Measurements from ENCODE around the gene BTRC.

DNA sequence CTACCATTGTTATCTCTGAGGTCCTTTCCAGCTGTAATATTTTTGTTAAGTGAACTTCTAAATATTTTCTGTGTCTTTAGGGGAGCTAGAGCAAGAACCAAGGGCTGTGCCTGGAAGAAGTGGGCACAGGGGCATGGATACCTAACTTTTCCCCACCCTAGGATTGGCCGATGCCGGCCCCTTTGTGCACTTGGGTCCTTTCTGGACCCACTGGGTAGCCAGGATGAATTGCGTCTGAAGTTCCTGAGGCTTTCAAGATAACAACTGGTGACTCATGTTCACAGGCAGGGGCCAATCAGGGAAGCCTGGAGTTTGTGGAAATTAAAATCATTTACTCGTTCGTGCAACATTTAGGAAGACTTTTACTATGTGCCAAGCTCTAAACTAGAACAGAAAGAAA lies 234.9 kb downstream of the BTRC start:
- no peak for TF ChIP-seq POLR2A (IDR thresholded peaks at IDR 0.05)
- TF ChIP-seq, protein P1, sequence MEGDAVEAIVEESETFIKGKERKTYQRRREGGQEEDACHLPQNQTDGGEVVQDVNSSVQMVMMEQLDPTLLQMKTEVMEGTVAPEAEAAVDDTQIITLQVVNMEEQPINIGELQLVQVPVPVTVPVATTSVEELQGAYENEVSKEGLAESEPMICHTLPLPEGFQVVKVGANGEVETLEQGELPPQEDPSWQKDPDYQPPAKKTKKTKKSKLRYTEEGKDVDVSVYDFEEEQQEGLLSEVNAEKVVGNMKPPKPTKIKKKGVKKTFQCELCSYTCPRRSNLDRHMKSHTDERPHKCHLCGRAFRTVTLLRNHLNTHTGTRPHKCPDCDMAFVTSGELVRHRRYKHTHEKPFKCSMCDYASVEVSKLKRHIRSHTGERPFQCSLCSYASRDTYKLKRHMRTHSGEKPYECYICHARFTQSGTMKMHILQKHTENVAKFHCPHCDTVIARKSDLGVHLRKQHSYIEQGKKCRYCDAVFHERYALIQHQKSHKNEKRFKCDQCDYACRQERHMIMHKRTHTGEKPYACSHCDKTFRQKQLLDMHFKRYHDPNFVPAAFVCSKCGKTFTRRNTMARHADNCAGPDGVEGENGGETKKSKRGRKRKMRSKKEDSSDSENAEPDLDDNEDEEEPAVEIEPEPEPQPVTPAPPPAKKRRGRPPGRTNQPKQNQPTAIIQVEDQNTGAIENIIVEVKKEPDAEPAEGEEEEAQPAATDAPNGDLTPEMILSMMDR (IDR thresholded peaks at IDR 0.05), result no peak

Data from Peyer's patch (tissue), 4 donors.